GM13977 (cell line): ENCODE data around the gene C22orf15.

ENCODE experiments used
- DNase-seq: peaks from one replicate; pipeline ENCODE4 v3.0.0; 2012; ENCODE audit warnings: low spot score
- CTCF ChIP-seq: IDR thresholded peaks from 2 replicates; pipeline ENCODE4 v1.5.1; 2012; ENCODE audit warnings: mild to moderate bottlenecking, control low read depth; ENCODE audit not compliant: insufficient read depth; ENCODE audit errors: extremely low read depth, missing control alignments
- in situ Hi-C: fragments of 300-500 bp; cut with MboI; formaldehyde crosslinking; loops from one replicate; pipeline ENCODE4 v1.12.0; 2022; ENCODE audit warnings: low sequenced_read_pairs, low pct_unique_long_range_greater_than_20kb, mixed read lengths, inconsistent platforms; ENCODE audit not compliant: unreplicated experiment

C22orf15 gene

GRCh38 chr22:23782703-23783102 lies 19.9 kb downstream of the C22orf15 start:
- in situ Hi-C loops: no loop called here
- DNase-seq: no peak
- TF ChIP-seq CTCF: no peak

- no peak for DNase-seq
- TF ChIP-seq CTCF: no peak
- in situ Hi-C loops: no loop called here
Observed at GRCh38 chr22:23783265-23784150, 20.7 kb downstream of the C22orf15 start.

- no peak for TF ChIP-seq CTCF
- DNase-seq: no peak
- in situ Hi-C loops: no loop called here
Observed at GRCh38 chr22:23784215-23784732, 21.5 kb downstream of the C22orf15 start.

- no peak for DNase-seq
- TF ChIP-seq CTCF: no peak
- in situ Hi-C loops: no loop called here
Observed at GRCh38 chr22:23786261-23786710, 23.5 kb downstream of the C22orf15 start.

GRCh38 chr22:23786752-23787599 lies 24.2 kb downstream of the C22orf15 start, which contains the start of gene SMARCB1:
Gene SMARCB1, plus strand, starts transcription at chr22:23786966. Its CDS starts 204 bp downstream, at chr22:23787170.
- DNase-seq: peak; percentile 97
- no peak for TF ChIP-seq CTCF
- in situ Hi-C loops: no loop called here

- DNase-seq: no peak
- in situ Hi-C loops: no loop called here
- TF ChIP-seq CTCF: no peak
Observed at GRCh38 chr22:23787600-23787896, 24.8 kb downstream of the C22orf15 start.
